Small intestine (tissue), 7 donors: ENCODE data around the gene CHCHD4. TPM values are rescaled to one million over a fixed set of nuclear protein-coding genes. Genes with fewer than 3 reads are reported as not detected.

Experiments
- DNase-seq, 2 donors: peaks; one replicate each; pipeline versions ENCODE4 v3.0.0 to v3.0.0-alpha.2; 2013
- FAIRE-seq: peaks from 2 replicates; lab custom pipeline; 2012; peaks lifted over from hg19 to GRCh38; lab: Jason Lieb, UNC
- H3K27ac ChIP-seq, 3 donors: one replicate each; pipeline ENCODE4 v1.5.1; 2013; ENCODE audit warnings: low read length in 2 of 3, mild to moderate bottlenecking in 2 of 3, control low read depth in 1 of 3, inconsistent platforms in 1 of 3, low read depth in 1 of 3, moderate library complexity in 1 of 3
- H3K27me3 ChIP-seq, 3 donors: one replicate each; pipeline ENCODE4 v1.6.1; 2013; ENCODE audit warnings: low read length in 3 of 3, inconsistent platforms in 1 of 3; ENCODE audit not compliant: control insufficient read depth in 3 of 3, insufficient read depth in 3 of 3
- H3K36me3 ChIP-seq, 3 donors: one replicate each; pipeline ENCODE4 v1.6.1; 2013; ENCODE audit warnings: low read length in 3 of 3, inconsistent platforms in 1 of 3, low read depth in 1 of 3, mild to moderate bottlenecking in 1 of 3, moderate library complexity in 1 of 3; ENCODE audit not compliant: control insufficient read depth in 3 of 3, insufficient read depth in 2 of 3
- H3K4me1 ChIP-seq, 3 donors: one replicate each; pipeline ENCODE4 v1.6.1; 2013; ENCODE audit warnings: low read length in 2 of 3, inconsistent platforms in 1 of 3, low read depth in 1 of 3, mild to moderate bottlenecking in 1 of 3, moderate library complexity in 1 of 3; ENCODE audit not compliant: control insufficient read depth in 3 of 3, insufficient read depth in 2 of 3
- H3K4me3 ChIP-seq, 3 donors: one replicate each; pipeline ENCODE4 v1.5.1; 2013; ENCODE audit warnings: low read length in 3 of 3, control low read depth in 1 of 3, inconsistent platforms in 1 of 3, low read depth in 1 of 3, mild to moderate bottlenecking in 1 of 3, moderate library complexity in 1 of 3
- H3K9me3 ChIP-seq, 2 donors: one replicate each; pipeline ENCODE4 v1.6.1; 2013; ENCODE audit warnings: low read depth in 1 of 2, low read length in 1 of 2; ENCODE audit not compliant: control insufficient read depth in 2 of 2, insufficient read depth in 1 of 2
- WGBS, 3 donors: extraction: QIAGEN DNeasy Blood & Tissue Kit; methylation state at CpG; one replicate each; pipeline ENCODE4 v1.1.7; 2013; 5-methylcytosine and 5-hydroxymethylcytosine counted together
- polyA plus RNA-seq, 4 donors: library from polyadenylated mRNA; stranded (reverse) in 3 of 4; unstranded in 1 of 4; fragments of 200-250 nt in 3 of 4; fragments of 120-200 nt in 1 of 4; gene quantifications; one replicate each; pipeline versions ENCODE4 v1.2.1 to v1.2.3, GENCODE V29; 2013
- donor health status: healthy with polysubstance abuse.
- donor health status: control.
- donor health status: control.
- donor health status: Bipolar disorder and iron deficiency.
- donor health status: healthy.

CHCHD4 gene
- polyA plus RNA-seq, 4 donors, result 15.9 to 42.3 (median 26.5) TPM

DNA sequence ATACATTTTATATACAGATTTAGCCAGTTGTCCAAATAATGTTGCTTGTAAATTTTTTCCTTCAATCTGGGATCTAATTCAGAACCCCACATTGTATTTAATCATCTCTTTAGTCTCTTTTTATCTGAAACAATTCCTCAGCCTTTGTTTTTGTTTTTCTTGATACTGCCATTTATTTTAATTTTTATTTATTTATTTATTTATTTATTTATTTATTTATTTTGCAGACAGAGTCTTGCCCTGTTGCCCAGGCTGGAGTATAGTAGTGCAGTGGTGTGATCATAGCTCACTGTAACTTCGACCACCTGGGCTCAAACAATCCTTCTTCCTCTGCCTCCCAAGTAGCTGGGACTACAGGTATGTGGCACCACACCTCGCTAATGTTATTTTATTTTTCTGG lies 61.5 kb downstream of the CHCHD4 start:
- Histone ChIP-seq H3K9me3 (no peaks in the 10 kb centered on the region), H3K36me3 (no peaks in the 10 kb centered on the region), H3K27me3 (no peaks in the 10 kb centered on the region), H3K4me1 (no peaks in the 10 kb centered on the region), H3K27ac (no peak overlapping the region), H3K4me3 (no peak overlapping the region)
- no peak for FAIRE-seq
- WGBS, 3 donors, result 74 to 80% (median 77%) methylated on average over 2 of the region's 2 CpGs
- no peak for DNase-seq

Other genes with a start within 250 kb of the CHCHD4 start
- gene WNT7A, start 244.8 kb downstream of the CHCHD4 start, polyA plus RNA-seq, result under 1 TPM in 1 of 4 donors, not detected in 3; 0.01 TPM
- gene TMEM43, start 182 bp upstream of the CHCHD4 start, polyA plus RNA-seq, result 10 to 100 TPM; 11.9 to 37.5 (median 22.9) TPM
- 10 to 100 TPM; 17.3 to 38.6 (median 24.4) TPM for gene XPC, start 53.7 kb upstream of the CHCHD4 start, polyA plus RNA-seq
- gene LSM3, start 53.9 kb upstream of the CHCHD4 start, polyA plus RNA-seq, result 10 to 100 TPM; 12.2 to 18.4 (median 13.6) TPM